Stomach (tissue), 4 donors: Measurements from ENCODE around the gene HSPG2.

Source experiments
- EP300 ChIP-seq: sonication (generic); formaldehyde crosslinking; IDR thresholded peaks from one replicate; pipeline ENCODE4 v1.6.1; 2017; ENCODE audit warnings: antibody characterized with exemption
- POLR2A ChIP-seq, 4 donors: fragments of 450-650 bp; IDR thresholded peaks; one replicate each; pipeline ENCODE4 v1.6.1; 2016; ENCODE audit warnings: antibody characterized with exemption in 4 of 4, control low read depth in 2 of 4, mild to moderate bottlenecking in 1 of 4, moderate library complexity in 1 of 4
- POLR2AphosphoS5 ChIP-seq, 3 donors: sonication (generic); formaldehyde crosslinking; IDR thresholded peaks; one replicate each; pipeline ENCODE4 v1.6.1; 2016; ENCODE audit warnings: antibody characterized with exemption in 3 of 3
- TF ChIP-seq, protein P1 (sequence below), 7 experiments: fragments of 450-650 bp in 4 of 7; fragments of 200-600 bp in 3 of 7; sonication (generic) in 3 of 7; IDR thresholded peaks; one replicate each; pipeline ENCODE4 v1.5.1; 2016 to 2019; ENCODE audit warnings: antibody characterized with exemption in 7 of 7, control low read depth in 2 of 7, mild to moderate bottlenecking in 1 of 7

DNA sequence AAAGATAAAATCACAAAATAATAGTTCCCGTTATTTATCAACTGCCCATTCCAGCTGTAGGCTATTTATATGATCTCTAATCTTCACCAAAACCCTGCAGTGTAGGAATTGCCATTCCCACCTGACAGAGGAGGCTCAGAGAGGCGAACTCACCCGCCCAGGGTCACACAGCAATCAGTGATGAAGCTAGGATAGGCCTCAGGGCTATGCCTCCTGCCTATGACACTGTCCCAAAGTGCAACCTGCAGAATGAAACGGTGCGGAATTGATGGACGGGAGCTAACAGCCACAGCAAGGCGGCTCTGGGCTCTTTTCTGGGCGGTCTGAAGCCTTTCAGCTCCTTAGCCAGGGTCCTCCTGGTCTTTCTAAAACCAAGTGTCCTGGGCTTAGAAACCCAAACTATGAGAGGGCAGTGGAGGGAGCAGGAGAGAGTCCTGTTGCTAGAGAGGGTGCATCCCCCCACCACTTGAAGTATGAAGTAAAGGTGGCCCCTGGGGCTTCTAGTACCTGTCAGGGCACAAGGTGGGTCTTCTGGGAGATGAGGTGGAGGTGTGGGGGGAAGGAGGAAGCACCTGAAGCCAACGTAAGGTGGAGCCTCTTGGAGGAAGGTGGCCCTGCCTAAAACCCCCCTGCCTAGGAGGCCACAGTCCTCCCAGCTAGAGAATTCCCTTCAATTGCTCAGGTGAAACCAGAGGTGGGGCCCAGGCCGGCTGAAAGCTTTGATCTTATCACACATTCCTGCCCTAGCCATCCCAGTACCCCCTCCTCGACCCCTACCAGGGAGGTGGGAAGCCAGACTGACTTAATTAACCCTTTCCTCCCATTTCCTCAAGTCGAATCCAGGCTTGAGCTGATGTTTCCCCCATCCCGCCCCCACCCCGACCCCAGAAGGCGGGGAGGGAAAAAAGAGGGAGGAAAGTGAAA is 14.8 kb downstream of the HSPG2 start:
- TF ChIP-seq, protein P1, sequence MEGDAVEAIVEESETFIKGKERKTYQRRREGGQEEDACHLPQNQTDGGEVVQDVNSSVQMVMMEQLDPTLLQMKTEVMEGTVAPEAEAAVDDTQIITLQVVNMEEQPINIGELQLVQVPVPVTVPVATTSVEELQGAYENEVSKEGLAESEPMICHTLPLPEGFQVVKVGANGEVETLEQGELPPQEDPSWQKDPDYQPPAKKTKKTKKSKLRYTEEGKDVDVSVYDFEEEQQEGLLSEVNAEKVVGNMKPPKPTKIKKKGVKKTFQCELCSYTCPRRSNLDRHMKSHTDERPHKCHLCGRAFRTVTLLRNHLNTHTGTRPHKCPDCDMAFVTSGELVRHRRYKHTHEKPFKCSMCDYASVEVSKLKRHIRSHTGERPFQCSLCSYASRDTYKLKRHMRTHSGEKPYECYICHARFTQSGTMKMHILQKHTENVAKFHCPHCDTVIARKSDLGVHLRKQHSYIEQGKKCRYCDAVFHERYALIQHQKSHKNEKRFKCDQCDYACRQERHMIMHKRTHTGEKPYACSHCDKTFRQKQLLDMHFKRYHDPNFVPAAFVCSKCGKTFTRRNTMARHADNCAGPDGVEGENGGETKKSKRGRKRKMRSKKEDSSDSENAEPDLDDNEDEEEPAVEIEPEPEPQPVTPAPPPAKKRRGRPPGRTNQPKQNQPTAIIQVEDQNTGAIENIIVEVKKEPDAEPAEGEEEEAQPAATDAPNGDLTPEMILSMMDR (IDR thresholded peaks at IDR 0.05) = no peak
- no peak for TF ChIP-seq POLR2AphosphoS5 (IDR thresholded peaks at IDR 0.05)
- no peak for TF ChIP-seq POLR2A (IDR thresholded peaks at IDR 0.05)
- no peak for TF ChIP-seq EP300
